Kidney glomerular epithelial cell (primary cell): ENCODE results near the gene MLPH.

Experiments
- DNase-seq: peaks from one replicate; lab custom pipeline; 2025; lab: John Stamatoyannopoulos, UW

Gene MLPH

DNA sequence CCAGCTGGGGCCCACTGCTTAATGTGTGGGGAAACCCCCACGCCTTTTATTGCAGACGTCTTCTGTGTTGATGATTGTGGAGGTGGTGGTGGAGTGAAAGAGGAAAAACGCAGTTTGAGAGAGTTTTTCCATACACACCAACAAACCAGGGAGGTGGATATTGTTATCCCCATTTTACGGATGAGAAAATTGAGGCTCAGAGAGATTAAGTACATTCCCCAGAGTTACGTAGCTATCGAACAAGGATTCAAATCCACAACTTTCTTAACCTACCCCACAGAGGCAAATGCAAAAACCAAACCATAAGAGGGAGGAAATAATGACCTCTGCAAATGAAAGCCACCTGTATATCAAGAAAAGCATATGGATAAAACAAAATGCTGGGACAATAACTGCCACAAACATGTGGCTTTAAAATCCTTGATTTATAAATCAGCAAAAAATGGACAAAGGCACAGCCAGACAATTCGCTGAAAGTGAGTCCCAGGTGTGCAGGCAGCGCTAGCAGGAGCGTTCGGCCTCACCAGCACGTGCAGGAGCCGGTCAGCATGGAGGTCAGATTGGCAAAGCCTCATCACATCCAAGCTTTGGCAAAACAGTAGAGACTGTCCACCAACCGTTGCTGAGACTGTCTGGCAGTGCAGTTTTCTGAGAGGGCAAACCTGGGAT, 116.1 kb downstream of the MLPH start:
- DNase-seq, result no peak

DNA sequence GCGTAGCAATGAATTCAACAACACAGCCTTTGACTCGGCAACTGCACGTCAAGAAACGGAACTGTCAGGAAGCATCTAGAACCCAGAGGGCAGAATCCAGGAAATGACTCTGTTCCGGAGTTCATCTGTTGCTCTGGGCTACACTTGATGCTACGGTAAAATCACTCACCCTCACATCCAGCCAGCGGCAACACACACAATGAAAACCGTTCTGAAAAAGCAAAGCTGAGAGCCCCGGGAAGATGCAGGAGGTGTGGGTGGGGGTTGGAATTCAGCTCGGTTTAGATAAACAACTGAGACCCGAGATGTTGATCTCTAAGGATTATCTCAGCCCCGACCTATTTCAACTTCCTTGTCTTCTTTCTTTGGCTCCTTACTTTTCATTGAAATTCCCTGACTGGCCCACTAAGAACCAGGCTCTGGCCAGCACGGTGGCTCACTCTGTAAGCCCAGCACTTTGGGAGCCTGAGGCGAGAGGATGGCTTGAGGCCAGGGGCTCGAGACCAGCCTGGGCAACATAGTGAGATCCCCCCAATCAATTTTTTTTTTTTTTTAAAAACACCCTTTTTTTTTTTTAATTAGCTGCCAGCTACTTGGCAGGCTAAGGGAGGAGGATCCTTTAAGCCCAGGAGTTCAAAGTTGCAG, 116.8 kb downstream of the MLPH start:
- DNase-seq, result peak; percentile 43

DNA sequence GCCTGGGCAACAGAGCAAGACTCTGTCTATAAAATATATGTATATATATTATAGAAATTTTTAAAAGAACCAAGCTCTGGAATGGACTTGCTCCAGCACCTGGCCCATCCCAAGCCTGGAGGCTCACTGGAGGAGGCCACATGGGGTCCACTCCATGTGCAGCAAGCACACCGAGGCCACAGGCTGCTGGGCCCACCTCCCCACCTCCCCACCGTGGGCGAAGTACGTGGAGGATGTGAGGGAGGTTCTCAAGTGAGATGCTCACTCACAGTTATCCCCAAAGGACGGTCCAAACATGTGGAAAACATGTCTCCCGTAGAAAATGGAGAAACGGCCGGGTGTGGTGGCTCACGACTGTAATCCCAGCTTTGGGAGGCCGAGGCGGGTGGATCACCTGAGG, 117.3 kb downstream of the MLPH start:
- DNase-seq, result no peak
